ENCODE results near the gene LTK.

LTK gene

GRCh38 chr15:41498657-41499056 is 15.0 kb downstream of the LTK start:
- no peak for DNase-seq (ENCODE audit: low read depth)

- DNase-seq (ENCODE audit: low read depth): no peak
Observed at GRCh38 chr15:41495736-41496599, 17.7 kb downstream of the LTK start.

GRCh38 chr15:41494922-41495735 is 18.5 kb downstream of the LTK start:
- DNase-seq (ENCODE audit: low read depth): no peak

GRCh38 chr15:41494190-41494921 is 19.3 kb downstream of the LTK start:
- DNase-seq (ENCODE audit: low read depth): no peak

- DNase-seq (ENCODE audit: low read depth): no peak
Observed at GRCh38 chr15:41493902-41494189, 19.8 kb downstream of the LTK start.

GRCh38 chr15:41493205-41493901 is 20.3 kb downstream of the LTK start, which contains the start of gene ITPKA:
Gene ITPKA, plus strand, starts transcription at chr15:41493874. Its CDS starts 54 bp downstream, at chr15:41493928.
- DNase-seq (ENCODE audit: low read depth): no peak

GRCh38 chr15:41492597-41493204 is 20.9 kb downstream of the LTK start:
- no peak for DNase-seq (ENCODE audit: low read depth)

- DNase-seq (ENCODE audit: low read depth): no peak
Observed at GRCh38 chr15:41491889-41492288, 21.7 kb downstream of the LTK start.

GRCh38 chr15:41490355-41490754 is 23.3 kb downstream of the LTK start:
- no peak for DNase-seq (ENCODE audit: low read depth)

- no peak for DNase-seq (ENCODE audit: low read depth)
Observed at GRCh38 chr15:41489641-41490040, 24.0 kb downstream of the LTK start.

- DNase-seq (ENCODE audit: low read depth): no peak
Observed at GRCh38 chr15:41487802-41488201, 25.8 kb downstream of the LTK start.

GRCh38 chr15:41487381-41487780 is 26.2 kb downstream of the LTK start:
- DNase-seq (ENCODE audit: low read depth): no peak

- DNase-seq (ENCODE audit: low read depth): no peak
Observed at GRCh38 chr15:41486286-41486685, 27.3 kb downstream of the LTK start.

- DNase-seq (ENCODE audit: low read depth): no peak
Observed at GRCh38 chr15:41484937-41485625, 28.5 kb downstream of the LTK start.

GRCh38 chr15:41483519-41483918 is 30.1 kb downstream of the LTK start:
- no peak for DNase-seq (ENCODE audit: low read depth)

GRCh38 chr15:41483115-41483514 is 30.5 kb downstream of the LTK start:
- DNase-seq (ENCODE audit: low read depth): no peak

- DNase-seq (ENCODE audit: low read depth): no peak
Observed at GRCh38 chr15:41482110-41482877, 31.3 kb downstream of the LTK start.

- no peak for DNase-seq (ENCODE audit: low read depth)
Observed at GRCh38 chr15:41480396-41481140, 33.1 kb downstream of the LTK start.

- no peak for DNase-seq (ENCODE audit: low read depth)
Observed at GRCh38 chr15:41476416-41477048, 37.1 kb downstream of the LTK start.

Data from CMK (cell line).